Dermis blood vessel endothelial cell (primary cell): Measurements from ENCODE around the gene PRCD. TPM values are rescaled to one million over a fixed set of nuclear protein-coding genes. Genes with fewer than 3 reads are reported as not detected.
"Not testable (repeated sequence)": the region's sequence is repeated elsewhere in the genome, so short reads cannot be mapped to it uniquely, and the experiment has no call there.

ENCODE experiments used
- DNase-seq: peaks from one replicate; pipeline ENCODE4 v3.0.0; 2010
- total RNA-seq: library from RNA; depleted of rRNA; stranded (reverse); fragments of >200 nt; gene quantifications from 2 replicates; pipeline ENCODE4 v1.2.3, GENCODE V29; 2014

PRCD gene
- total RNA-seq, 1 donor from 2014 or later, result 0.68 TPM

DNA sequence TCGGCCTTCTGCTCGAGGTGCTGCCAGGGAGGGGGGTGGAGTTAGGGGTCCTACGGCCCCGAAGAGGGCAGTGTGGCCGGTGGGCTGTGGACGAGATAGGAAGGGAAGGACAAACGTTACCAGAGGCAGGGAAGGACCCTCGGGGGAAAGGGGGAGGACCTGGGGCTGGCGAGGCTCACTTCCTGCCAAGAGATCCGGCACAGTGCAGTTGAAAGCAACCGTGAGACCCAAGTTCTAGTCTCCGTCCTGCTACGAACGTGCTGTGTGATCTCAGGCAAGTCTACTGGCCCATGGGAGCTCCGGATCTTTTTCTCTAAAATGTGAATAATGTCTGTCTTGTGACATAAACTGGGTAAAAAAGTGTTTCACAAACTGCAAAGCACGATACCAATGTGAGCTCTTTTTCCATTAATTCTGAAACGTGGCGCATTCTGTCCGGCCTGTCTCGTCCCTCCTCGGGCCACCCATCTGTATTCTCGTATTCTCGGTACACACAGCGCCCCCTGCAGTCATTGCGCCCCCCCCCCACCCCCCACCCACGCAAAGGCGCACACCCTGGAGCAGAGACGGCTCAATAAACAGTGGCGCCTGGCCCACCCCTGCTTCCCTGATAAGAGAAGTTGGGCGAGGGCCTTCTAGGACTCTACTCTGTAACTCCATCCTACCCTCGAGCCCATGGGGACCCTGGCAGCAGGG is 11.2 kb upstream of the PRCD start:
- no peak for DNase-seq

DNA sequence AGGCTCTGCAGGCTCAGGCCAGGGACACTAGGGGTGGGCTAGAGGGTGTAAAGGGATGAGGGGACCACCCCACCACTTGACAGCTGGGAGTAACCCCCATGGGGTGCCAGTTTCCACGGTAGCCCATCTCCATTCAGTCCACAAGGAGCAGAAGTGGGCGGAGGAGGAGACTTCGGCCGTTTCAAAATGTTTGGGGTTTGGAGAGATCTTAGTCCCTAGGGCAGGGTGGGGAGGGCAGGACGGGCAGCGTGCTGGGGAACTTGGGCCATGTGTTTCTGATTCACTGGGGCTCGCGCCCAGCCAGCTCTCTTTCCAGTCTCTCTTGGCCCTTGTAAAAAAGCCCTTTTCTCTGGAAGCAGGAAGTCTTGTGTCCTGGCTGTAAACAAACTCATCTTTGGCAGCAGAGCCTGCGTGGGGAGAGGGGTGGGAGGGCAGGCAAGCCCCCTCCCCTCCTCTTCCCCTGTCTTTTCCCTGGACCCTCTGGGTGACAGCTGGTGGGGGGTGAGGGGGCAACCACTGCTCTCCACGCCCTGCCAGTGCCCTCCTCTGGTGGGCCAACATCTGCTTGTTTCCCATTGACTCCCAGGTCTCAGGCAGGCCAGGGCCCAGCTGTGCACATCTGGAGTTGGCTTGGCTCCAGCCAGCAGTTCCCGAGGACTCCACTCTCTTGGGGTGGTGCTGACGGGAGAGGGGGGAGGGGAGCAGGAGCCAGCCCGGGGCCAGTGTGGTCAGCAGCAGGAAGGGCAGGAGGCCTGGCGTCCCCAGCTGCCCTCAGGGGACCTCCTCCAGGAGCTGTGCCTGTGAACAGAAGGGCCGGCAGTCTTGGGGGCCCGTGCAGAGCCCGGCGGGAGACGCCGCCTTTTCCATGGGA is 10.4 kb upstream of the PRCD start:
- peak; percentile 39 for DNase-seq

GRCh38 chr17:76530095-76530723 is 9.6 kb upstream of the PRCD start:
- DNase-seq, result peak; percentile 40

DNA sequence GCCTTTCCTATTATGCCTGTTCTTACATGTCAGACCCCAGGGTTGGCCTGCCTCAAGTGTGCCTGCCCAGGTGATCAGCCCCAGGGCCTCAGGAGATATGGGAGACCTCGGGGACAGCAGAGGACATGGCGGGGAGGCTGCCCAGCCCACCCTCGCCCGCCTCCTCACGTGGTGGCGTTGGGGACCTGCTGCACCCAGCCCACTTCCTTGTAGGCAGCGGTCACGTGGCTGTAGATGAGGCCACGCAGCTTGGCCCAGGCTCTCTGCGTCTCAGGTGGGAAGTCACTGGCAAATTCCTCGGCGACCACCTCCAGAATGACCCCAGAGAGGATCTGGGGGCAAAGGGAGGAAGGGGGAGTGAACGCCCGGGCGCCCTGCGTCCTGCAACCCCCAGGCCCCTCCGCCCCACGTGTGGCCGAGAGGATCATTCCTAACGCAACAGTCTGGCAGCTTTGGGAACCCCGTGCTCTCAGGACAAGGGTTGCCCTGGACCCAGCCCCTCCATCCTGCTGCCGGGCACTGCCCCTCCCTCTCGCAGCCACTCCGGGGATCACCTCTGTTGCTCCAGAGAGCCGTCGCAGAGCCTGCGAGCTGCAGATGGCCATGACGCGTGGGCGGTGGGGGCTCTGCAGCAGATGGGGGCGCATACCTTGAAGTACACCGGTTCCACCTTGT is 8.9 kb upstream of the PRCD start:
- no peak for DNase-seq

DNA sequence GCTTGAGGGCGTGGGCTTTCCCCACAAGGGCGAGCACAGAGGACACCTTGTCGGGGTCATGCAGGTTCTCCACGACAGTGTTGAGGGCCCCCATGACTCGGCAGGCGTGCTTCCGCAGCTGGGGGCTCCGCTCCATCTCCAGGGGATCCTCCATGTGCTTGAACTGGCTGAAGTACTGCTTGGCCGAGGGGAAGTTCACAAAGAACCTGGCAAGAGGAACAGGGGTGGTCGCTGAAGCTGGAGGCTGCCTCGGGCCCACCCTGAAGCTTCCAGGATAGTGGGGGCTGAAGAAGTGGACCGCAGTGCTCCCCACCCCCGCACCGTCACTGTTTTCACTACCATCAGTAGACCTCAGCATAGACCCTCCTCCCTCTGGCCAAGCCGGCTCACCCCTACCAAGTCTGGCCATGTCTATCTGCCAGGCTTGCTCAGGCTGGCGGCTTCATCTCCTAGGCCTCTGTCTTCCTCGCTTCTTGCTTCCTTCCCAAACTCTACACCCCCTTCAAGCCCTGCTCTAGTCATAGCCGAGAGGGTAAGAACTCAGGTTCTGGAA is 8.3 kb upstream of the PRCD start:
- no peak for DNase-seq

GRCh38 chr17:76532072-76532651 is 7.7 kb upstream of the PRCD start:
- no peak for DNase-seq

- DNase-seq, result not testable (repeated sequence)
Measured at GRCh38 chr17:76533640-76534359, 6.0 kb upstream of the PRCD start.

GRCh38 chr17:76534831-76535732 is 4.8 kb upstream of the PRCD start:
- DNase-seq, result no peak

DNA sequence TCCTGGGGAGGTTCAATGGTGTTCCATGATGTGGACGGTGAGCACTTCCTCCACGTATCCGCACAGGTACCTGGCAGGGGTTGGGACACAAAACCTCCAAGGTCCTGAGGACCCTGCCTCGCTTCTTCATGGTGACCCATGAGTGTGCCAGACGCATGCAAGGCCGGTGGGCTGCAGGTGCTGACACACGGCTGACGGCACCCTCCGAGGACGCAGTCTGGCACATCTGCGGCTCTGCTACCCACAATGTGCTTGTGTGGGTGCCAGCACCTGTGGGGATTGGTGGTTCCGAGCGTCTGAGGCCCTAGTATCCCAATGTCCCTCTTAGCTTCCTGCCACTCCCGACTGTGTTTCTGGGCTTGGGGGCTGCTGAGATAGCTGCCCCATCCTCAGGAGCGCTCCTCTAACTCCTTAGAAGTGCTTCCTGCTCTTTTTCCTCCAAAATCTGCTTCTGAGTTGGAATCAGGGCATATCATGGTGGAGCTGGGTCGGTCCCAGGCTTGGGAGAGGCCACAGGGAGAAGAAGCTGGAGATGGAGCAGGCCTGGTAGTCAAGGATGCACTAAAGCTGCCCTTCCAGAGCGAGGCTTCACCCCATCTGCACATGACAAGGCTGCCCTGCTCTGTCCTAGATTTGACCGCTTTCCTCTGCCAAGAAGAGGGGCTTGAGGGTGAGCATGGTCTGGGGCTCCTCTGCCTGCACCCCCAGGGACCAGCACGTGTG is 3.9 kb upstream of the PRCD start:
- DNase-seq, result no peak

GRCh38 chr17:76536511-76537287 is 3.1 kb upstream of the PRCD start:
- no peak for DNase-seq

DNA sequence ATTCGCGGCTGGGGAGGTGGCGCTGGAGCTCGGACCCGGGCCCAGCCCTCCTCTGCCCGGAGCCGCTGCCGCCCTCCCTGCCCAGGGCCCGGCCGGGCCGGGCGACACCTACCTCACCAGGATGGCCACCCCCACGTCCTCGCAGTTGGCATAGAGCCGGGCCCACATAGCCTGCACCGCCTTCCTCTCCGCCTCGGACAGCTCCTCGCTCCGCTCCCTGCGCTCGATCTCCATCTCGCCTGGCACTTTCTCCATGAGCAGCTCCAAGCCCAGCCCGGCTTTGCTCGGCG is 2.6 kb upstream of the PRCD start:
- peak; percentile 48 for DNase-seq

GRCh38 chr17:76537578-76538280 is 2.1 kb upstream of the PRCD start, which contains the start of gene CYGB:
Gene CYGB, minus strand, starts transcription at chr17:76537709. Its CDS starts 167 bp downstream, at chr17:76537542.
- DNase-seq, result no peak

DNA sequence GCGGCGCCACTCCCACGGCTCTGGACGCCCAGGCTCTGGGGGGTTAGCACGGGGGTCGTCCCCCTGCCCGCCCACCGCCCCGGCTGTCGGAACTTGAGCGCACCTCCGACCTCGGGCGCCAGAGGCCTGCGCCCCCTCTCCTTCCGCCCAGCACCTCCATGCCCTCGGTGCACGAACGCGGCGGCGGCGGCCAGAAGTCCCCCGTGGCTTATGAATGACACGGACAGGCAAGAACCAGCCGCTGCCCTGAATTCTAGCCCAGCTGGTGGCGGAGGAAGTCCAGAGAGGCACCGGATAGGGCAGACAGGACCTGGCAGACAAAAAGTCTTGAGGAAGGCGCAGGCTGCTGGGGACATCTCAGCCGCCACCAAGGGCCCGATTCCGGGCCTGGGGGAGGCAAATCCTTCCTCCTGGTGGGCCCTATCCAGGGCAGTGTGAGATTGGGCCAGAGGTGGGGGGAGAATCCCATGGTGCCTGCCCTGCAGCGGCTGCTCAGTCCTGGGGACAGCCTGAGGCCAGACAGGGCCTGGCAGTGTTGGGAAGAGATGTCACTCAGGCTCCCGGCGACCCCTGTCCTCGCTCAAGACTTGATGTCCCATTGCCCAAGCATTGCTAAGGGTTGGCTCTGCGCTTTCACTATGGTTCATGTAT is 1.4 kb upstream of the PRCD start:
- DNase-seq, result no peak

DNA sequence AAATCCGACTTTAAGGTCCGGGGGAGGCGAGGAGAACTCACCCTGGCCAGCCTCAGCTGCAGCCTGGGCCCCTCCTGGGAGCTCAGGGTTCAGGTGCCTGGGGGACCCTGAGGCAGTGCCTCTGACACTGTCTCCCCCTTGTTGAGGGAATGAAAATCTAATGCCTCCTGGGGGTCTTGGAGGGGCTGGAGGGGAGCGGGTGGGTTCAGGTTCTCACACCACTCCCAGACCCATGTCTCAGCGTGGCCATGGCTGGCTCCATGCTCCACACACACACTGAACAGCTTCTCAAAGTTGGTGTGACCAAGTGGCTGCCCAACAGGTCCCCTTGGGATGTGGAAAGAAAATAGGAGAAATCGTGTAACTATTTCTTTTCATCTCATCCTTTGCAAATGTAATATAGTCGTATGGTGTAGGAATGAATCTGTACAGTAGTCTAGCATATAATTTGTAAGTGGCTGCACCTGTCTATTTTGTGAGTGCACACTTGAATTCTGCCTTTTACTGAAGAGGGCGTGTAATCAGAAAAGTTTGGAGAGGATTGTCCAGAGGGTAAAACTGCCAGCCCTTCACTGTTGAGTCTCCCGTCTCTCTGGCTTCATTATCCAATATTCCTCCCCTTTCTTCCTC is 788 bp upstream of the PRCD start:
- DNase-seq, result no peak

DNA sequence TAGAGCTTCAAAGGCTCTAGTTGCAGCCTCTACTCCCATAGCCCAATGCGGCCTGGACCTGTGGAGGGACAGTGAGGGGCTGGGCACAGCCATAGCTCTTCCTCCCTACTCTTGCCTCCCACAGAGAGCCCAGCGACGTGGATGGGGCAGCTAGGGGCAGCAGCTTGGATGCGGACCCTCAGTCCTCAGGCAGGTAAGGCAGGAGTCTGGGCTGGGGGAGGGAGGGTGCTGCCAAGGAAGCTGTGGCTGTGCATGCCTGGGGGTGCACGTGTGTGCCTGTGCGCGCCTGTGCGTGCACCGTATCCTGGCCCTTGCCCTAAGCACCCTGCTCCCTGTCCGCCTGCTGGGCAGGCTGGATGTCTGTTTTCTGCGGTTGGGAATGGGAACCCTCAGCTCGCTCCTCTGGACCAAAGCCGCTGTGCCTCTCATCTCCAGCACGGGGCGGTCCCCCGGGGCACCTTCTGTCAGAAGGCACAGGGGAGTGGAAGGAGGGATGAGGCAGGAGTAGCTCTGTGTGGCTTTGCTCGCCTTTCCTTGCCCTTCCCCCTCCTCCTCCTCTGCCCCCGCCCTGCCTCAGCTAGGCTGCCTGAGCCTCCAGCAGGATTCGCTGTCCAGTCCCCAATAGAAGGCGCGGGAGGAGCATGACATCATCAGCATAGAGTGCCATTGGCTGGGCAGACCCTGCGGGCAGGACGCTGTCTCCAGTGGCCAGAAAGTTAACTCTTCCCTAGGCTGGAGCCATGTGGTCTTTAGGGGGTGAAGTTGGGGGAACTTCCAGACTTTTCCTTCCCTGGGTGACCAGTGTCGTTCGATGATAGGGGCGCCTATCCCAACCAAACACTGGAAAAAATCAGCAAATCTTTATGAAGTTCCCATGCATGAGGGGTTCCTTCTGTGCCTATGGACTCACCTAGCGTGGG is 797 bp downstream of the PRCD start:
- peak; percentile 97 for DNase-seq
